GM21423 (cell line): ENCODE data around the gene EPHA1.

Source experiments
- ATAC-seq: cut with Tn5 transposase; IDR thresholded peaks from one replicate; pipeline ENCODE4 v1.9.1; 2021; ENCODE audit warnings: mild to moderate bottlenecking, moderate library complexity; ENCODE audit not compliant: unreplicated experiment

The EPHA1 gene

DNA sequence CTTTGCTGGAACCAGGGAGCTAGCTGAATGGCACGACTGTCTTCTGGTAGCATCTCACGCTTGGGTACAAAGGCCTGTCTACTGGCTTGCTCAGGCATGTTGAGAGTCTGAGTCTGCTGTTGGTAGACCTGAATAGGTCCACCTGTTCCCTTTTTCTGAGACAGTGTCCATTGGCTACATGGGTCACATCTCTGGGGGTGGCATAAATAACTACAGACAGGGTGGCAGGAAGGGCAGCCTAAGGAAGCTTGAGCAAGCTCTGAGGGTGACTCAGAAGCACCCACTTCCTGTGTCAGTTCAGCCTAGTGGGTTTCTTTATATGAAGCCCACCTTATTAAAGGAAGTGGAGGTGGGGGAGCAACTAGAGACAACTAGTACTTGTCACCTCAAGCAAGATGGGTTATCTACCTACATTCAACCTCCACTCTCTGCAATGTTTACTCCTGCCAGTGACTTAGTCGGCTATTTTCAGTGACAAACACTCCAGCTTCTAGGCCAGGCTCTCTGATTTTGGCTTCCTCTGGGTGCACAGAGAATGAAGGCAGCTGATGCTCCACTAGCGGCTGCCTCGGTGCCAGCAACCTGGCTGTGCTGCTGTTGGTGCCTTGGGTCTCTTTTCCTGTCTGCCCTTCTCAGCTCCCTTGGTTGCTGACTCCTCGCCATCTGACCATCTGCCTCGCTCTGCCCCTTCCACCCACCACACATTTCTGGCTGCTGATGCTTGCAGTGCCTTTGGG lies 33.2 kb downstream of the EPHA1 start:
- ATAC-seq: no peak

DNA sequence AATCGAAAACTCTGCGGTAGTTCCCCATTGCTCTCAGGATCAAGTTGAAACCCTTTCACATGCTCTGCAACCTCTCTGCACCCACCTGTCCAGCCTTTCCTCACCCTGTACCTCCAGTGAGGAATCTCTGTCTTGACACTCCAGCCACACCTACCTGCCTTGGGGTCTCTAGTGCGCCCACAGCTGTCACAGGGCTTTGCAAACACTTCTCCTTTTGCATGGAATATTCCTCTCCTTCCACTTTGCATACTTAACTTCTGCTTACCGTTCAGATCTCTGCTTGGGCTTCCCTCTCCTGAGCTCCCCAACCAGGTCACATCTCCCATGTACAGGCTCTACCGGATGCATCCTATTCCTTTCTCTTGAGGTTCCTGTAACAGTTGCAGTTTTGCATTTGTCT lies 34.1 kb downstream of the EPHA1 start:
- no peak for ATAC-seq

DNA sequence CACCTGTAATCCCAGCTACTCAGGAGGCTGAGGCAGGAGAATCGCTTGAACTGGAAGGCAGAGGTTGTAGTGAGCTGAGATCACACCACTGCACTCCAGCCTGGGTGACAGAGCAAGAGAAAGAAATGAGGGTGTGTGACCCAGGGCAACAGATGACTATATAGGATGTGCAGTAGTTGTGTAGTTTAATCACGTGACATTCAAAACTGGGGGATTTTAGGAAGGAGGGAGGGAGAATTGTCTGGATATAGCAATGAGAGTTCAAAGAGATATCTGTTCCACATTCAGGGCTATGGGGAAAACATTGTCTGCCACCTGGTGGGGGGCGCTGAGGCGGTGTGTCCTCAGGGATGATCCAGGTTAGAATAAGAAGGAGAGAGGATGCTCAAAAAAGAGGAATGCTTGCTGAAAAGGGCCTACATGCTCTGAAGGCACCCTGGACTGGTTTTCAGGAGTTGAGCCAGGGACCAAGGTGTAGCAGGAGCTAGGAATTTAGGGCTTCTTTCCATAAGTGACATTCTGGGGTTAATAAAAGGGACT lies 35.3 kb downstream of the EPHA1 start:
- ATAC-seq: no peak

DNA sequence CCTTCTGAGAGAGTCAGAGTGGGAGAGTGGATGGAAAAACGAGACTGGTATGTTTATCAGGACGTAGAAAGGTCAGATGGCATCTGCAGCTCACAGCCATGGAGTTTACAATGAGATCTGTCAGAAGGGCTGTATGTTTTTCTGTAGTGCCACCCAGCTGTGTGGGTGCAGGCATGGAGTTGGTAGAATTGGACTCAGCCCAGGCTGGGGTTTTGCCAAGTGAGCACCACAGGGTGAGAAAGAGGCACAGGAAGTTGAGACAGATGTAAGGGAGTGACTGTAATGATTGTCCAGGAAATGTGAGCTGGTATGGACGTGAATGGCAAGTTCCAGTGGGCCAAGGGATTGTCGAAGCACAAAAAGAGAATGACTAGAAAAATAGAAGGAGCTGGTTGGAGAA lies 36.6 kb downstream of the EPHA1 start:
- no peak for ATAC-seq

DNA sequence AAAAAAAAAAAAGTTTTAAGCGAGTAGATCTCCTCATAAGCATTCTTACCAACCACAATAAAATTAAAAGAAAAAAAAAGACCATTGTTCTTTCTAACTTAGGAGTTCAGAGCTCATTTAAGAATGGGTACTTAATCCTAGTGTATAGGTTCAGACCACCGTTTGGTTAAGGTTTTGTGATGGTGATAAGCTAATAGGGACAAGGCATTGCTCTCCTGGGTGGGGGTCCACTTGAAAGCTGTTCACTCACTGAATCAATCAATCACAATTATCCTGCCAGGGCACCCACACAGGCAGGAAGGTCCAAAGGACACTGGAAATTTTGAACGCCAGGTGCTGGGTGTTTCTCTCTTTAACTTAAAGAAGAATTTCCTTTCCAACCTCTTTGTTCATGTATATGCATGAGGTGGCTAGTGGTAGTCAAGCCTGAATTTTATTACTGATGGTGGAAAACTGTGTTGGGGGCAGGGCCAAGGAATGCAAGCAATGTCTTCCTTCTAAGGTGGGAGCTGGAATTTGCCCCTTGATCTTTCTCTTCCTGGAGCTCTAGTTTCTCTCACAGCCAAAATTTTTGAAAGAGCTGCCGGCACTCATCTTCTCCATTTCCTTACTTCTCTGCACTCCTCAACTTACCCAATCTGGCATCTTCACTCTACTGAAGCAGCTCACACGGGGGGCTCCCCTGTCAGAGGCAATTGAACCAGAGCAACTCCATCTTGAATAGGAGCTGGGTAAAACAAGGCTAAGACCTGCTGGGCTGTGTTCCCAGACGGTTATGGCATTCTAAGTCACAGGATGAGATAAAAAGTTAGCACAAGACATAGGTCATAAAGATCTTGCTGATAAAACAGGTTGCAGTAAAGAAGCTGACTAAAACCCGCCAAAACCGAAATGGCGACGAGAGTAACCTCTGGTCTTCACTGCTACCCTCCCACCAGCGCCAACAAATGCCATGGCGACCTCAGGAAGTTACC lies 38.7 kb downstream of the EPHA1 start:
- no peak for ATAC-seq

DNA sequence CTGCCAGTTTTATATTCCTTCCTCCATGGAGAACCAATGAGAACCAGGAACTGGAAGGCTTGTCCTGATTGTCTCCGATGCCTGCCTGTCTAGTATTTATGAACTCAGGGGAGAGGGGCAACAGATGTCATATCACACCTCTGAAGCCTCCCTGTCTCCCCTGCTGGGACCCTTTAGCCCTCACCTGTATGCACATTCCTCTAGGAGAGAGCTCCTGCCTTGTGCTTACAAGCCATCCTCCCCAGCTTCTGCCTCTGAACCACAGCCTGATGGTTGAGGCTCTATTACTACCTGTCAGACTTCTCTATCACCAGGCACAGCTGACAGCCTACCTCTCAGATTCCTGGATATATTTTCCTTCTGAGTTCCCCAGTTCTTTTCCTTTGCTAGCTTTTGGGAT lies 40.3 kb downstream of the EPHA1 start:
- no peak for ATAC-seq

DNA sequence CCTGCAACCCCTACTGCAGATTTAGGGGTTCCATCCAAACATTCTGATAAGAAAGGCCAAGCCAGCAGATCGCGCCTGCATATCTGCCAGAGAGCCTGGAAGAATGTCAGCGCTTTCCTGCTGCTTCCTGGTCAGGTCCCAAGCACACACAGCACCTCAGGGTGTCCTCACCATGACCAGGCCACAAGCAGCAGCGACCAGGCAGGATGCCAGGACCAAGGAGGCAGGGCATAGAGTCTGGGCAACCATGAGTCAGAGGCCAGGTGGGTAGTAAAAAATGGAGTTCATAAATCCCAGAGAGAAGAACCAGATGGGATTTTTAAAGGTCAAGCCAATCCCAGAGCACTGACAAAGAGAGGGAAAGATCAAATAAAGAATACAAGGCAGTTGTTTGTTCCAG lies 40.7 kb downstream of the EPHA1 start:
- ATAC-seq: no peak

DNA sequence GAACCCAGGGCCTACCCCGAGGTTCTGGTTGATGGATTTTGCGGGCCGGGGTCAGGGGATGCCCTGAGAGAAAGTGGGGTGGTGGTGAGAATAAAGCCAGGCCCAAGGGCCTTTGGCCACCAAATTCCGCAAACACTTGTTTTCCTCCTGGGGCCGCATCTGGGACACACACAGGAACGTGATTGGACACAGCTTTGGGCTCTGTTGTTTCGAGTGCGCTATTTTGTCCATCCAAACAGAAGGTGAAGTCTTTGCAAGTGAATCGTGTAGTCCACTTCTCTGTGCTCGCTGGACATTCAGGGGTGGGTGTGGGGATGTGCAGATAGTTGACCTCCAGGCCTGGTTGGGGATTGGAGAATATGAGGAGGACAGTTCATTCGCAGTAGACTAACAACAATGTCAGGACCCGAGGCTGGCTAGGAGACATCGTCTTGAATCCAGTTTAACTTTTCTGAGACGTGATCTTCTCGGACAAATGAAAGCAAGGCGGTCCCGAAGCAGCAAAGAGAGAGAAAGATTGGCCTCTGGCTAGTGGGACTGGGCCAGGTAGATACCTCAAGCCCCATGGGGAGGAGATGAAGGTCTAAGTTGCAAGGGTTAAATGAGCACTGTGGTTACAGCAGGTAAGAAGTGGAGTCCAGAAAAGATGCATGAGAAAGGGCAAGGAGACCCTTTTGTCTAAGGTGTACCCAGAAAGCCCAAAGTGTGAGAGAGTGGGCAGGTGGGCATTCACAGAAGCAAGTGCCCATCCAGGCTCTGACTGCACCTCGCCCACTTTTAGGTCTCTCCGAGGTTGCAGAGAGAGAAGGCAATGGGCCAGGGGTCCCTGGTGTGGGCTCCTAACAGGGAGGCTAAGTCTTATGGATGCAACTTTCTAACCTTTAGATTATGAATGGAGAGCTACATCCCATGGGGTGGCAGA lies 45.4 kb downstream of the EPHA1 start:
- no peak for ATAC-seq

DNA sequence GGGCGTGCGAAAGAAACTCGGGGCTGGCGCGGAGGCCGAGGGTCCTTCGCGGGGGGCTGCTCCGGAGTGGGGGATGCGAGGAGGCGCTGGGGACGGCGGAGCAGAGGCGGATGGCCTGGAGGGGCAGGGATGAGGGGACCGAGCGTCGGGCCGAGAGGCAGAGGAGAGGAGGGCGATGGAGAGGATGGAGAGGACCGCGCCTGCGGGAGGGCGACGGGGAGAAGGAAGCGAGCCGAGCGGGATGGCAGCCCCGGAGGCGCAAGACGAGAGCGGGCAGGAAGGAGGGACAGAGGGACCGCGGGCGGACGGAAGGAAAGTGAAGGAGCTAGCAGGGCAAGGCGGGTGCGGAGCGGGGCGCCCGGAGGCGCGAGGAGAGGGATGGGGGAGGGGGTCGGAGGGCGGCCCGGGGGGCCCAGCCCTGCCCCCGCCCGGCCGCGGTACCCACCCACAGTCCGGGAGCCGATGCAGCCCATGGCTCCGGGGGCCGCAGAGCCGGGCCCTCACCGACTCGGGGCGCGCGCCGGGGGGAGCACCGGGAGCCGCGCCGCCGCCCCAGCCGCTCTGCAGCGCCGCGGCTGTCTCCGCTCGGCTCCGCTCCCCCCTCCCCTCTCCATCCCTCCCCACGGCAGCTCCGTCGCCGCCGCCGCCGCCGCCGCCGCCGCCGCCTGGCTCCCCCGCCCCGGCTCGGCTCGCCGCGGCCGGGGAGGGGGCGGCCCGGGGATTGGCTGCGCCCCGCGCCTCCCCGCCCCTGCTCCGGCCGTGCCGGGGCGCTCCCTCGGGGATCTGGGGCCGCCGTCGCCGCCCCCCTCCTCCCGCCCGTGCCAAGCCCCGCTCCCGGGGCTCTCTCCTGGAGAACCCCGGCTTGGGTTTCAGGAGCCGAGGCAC lies 46.3 kb downstream of the EPHA1 start, which contains the start of gene FAM131B:
TSS of gene FAM131B (minus strand) at position 583 of the 885 bp plus-strand sequence. CDS start at position 473, 110 bp downstream.
- ATAC-seq: peak; percentile 53

DNA sequence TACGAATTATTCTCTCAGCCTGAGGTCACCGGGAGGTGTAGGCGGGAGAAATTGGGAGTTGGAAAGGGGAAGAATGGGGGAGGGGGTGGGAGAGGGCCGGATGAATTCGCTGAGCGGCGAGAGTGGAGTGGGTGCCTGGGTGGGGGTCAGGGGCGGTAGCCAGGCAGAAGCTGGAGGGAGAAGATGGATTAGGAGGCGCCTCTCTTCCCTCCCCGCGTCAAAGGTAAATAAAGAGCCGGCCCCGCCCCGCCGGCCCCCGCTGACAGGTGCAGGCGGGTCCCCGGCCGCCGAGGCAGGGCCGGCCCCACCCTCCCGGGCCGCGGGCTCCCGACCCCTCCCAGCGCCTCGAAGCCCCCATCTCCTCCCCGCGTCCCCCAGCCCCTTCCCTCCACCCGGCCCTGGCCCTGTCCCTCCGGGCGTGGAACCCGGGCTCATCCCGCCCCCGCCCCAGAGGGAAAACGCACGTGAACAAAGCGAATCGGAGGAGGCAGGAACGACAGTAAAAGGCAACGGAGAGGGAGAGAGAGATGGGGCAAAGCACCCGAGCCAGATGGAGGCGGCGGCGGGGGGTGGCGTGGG lies 47.0 kb downstream of the EPHA1 start:
- no peak for ATAC-seq

DNA sequence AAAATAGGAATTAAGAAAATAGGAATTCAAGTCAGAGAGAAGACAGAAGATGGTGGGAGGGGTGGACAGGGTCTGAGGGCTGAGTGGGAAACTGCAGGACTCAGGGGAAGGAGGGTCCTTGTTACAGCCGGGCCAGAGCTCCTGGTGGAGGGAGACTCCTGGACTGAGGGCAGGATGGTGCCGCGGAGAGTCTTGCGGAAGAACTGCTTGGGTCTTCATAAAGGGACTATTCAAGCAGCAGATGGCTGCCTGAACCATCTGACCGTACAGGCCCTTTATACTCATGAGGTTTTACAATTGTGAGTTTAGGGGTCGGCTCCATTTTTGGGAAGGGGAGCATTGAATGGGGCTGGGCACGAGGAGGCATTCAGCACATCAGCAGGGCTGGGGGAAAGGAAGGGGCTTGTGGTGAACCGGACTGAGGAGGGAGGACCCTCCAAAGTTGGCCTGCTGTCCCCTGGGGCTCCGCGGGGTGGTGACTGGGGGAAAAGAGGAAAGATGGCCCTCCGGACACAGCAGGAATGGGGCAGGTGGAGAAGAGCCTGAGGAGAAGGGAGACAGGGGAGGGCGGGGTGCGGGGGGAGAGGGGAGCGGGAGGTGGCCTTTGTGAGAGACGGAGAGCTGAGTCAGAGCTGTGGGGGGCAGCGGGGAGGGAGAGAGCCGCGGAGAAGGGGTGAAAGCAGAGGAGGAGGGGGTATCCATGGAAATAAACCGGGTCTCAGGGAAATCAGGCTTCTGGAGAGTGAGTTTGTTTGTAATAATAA lies 47.7 kb downstream of the EPHA1 start:
- ATAC-seq: no peak

DNA sequence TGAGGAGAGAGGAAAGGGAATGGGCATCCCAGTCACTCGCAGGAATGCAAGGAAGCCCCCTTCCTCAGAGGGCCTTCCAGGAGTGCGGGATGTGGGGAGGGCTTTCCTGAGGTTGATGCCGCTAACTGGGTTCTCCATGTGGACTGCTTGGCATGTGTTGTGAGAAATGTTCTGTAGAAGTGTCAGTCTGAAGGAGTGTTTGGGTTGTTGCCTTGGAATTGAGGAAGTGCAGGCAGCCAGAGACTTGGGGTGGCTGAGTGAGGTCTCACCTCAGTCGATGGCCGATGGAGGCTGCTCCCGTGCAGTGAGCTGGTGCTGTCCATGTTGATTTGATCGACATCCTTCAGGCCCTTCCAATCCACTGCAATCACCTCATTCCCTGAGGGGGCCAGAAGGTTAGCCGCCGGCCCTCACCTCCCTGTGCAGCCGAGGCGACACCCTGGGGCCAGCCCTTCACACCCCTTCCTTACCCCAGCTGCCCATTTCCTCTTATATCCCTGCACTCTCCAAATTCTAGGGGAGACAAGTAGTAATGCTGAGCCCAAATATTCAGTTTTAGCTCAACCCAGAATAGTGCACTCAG lies 48.8 kb downstream of the EPHA1 start:
- no peak for ATAC-seq

DNA sequence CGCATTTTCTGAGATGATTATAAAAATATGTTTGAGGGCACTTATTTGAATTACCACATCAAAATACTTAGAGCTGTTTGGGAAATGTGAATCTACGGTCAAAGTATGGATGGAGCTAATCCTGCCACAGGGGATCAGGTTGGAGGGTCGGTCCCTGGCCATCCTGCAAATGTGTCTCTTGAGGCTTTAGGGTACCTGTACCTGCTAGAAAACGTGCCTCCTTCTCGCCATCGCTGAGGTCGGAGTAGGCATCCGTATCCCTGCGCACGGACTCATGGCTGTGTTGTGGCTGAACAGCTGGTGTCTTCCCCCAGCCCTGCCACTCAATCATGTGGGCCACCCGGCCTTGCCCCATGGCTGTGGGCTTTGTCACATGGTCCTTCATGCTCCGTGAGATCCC lies 50.0 kb downstream of the EPHA1 start:
- ATAC-seq: no peak

DNA sequence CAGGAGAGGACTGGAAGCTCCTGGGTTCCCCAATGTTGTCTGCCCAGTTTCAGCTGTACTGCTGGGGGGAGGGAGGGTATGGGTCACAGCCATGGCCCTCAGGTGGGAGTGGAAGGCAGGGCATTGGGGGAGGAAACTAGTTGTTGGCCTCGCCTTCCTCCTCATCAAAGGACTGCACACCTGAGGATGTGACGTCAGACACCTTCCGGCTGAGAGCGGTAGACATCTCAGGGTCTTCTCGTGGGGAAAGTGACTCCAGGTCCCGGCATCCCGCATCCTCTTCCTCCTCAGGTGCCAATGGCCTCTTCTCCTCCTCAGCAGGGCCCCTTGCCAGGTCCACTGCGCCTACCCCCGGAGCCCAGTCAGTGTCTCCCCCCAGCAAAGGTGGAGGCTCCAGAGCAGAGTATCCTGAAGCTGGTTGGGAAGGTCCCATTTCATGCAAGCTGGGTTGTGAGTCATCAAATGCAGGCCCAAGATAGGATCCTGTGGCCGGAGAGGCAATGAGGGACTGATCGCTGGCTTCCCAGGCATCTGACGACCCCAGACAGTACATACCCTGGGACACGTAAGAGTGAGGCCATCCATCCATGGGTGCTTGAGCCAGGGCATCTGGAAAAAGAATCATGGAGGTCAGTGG lies 52.1 kb downstream of the EPHA1 start:
- no peak for ATAC-seq

DNA sequence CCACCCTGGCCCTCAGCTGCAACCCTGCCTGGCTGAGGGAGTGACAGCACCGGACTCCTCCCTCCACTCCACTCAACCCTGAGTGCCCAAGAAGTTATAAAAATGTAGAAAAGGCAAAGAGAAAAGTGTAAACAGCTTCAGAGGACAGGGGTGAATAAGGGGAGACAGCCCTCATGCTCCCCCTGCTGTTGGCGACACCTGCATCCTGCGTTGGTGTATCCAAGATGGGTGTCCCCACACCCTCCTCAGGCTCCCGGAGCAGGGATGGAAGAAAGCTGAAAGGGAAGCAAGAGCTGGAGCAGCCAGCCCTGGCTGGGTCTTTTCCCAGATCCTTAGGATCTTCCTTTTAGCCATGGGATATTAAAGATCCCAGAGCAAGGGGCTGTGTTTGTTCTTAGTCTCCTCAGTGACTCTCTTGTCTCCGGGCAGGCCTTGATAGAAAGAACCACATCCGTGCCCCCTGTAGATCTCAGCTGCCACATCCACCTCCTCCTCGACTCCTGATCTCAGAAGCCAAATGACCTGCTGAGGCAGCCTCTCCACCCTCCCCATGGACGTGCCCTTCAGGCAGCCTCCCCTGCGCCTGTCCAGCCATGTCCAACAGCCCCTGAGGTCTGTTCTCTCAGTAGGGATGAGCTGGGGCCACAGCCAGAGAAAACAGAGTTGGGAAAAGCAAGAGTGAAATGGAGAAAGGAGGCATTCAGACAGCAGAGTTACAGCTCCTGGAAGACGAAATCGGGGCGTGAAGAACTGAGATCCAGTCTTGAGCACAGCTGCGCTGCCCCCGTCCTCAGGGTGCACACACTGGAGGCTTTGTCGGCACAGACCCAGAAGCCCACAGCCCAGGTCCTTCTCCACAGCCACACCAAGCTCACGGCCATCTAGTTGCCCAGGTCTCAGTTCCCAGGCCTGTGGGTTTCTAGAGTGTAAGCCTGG lies 52.9 kb downstream of the EPHA1 start:
- ATAC-seq: no peak

DNA sequence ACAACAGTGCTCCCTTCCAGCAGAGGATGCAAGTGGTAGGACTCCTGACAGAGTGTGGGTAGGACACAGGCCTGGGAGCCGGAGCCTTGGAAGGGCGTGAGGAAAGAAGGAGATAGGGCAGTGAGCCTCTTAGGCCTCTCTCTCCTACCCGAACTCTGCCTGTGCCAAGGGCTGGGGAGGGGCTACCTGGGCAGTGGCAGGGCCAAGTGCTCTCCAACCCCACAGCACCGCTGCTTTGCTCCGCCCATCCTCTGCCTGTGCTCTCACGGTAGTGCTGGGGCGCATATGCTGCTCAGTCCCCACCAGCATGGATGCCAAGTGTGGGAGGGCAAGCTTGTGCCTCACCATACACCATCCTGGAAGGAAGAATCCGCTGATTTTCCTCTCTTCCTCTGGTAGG lies 53.7 kb downstream of the EPHA1 start:
- ATAC-seq: no peak

DNA sequence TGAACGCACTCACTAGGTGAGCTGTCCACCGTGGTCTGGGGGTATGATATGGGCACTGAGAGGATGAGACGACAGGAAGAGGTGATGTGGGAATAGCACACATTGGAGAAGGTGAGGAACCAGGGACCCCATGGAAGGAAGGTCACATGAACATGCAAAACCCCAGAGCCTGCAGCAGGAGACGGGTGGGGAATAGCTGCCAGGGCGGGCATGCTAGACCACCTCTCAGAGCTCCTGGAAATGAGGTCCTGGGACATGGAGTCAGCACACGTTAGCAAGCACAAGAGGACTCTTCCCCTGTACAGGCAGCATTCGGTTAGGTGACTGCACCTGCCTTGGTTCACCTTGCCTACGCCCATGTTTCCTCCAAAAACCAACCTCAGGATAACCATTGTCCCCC lies 54.3 kb downstream of the EPHA1 start:
- ATAC-seq: no peak
